H1 (cell line): ENCODE results near the gene SNRPE.

Experiments
- CBX5 ChIP-seq: fragments of 300-800, 300-1000 bp; sonication (generic); IDR thresholded peaks from 2 replicates; pipeline ENCODE4 v1.7.1; 2016; ENCODE audit warnings: antibody characterized with exemption, low read length, low read depth
- CBX8 ChIP-seq: fragments of 300-800, 300-1000 bp; sonication (generic); IDR thresholded peaks from 2 replicates; pipeline ENCODE4 v1.7.1; 2016; ENCODE audit warnings: low read depth, low read length, borderline replicate concordance
- CHD1 ChIP-seq: IDR thresholded peaks from 2 replicates; pipeline ENCODE4 v1.6.1; 2012; ENCODE audit warnings: low read depth, low read length, improper control_type of control experiment
- CHD2 ChIP-seq: IDR thresholded peaks from 2 replicates; pipeline ENCODE4 v1.6.1; 2012; ENCODE audit warnings: low read length, improper control_type of control experiment
- EZH2 ChIP-seq: fragments of 200-600 bp; sonication (generic); IDR thresholded peaks from 2 replicates; pipeline ENCODE4 v1.7.1; 2012; ENCODE audit warnings: low read depth, mild to moderate bottlenecking, moderate library complexity, low read length, inconsistent platforms; ENCODE audit not compliant: severe bottlenecking
- JUND ChIP-seq: IDR thresholded peaks from 2 replicates; pipeline ENCODE4 v1.6.1; 2011; ENCODE audit warnings: mild to moderate bottlenecking, improper control_type of control experiment, low read length
- POLR2A ChIP-seq, 2 experiments: IDR thresholded peaks; 1 replicate in 1 of 2; 2 replicates in 1 of 2; pipeline ENCODE4 v1.6.1; 2011; ENCODE audit warnings: low read depth in 2 of 2, low read length in 2 of 2, mild to moderate bottlenecking in 2 of 2; ENCODE audit errors: control extremely low read depth in 1 of 2
- TAF1 ChIP-seq: IDR thresholded peaks from 2 replicates; pipeline ENCODE4 v1.6.1; 2011; ENCODE audit warnings: mild to moderate bottlenecking, low read depth, low read length
- YY1 ChIP-seq: IDR thresholded peaks from 2 replicates; pipeline ENCODE4 v1.6.1; 2011; ENCODE audit warnings: low read depth, mild to moderate bottlenecking, low read length
- TF ChIP-seq, protein P1 (sequence below): IDR thresholded peaks from 2 replicates; pipeline ENCODE4 v1.6.1; 2012; ENCODE audit warnings: low read length, inconsistent platforms
- TF ChIP-seq, protein P2 (sequence below), 3 experiments: IDR thresholded peaks; 1 replicate in 2 of 3; 2 replicates in 1 of 3; pipeline versions ENCODE4 v1.5.1 to v1.6.1; 2011; ENCODE audit warnings: low read length in 3 of 3, mild to moderate bottlenecking in 3 of 3, inconsistent platforms in 2 of 3, low read depth in 1 of 3, moderate library complexity in 1 of 3; ENCODE audit not compliant: insufficient read depth in 1 of 3; ENCODE audit errors: control extremely low read depth in 1 of 3

DNA sequence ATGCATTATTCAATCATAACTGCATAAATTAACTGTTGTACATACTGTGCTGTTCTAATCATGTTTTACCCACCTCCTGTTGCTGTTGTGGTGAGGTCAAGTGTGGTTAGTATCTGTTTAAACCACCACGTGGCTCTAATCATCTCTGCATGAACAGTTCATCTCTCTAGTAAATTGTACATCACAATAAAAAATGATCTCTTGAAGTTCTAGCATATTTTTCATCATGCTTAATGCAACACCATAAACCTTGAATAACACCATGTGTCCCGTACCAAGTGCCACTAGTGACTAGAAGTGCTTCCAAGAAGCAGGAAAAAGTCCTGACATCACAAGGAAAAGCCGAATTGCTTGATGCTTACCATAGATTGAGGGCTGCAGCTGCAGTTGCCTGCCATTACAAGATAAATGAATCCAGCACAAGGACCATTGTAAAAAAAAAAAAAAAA, 51.7 kb downstream of the SNRPE start:
- TF ChIP-seq CBX5 (no peak), EZH2 (no peak), CHD2 (no peak), YY1 (no peak), POLR2A (IDR thresholded peaks at IDR 0.05; ENCODE audit: control extremely low read depth in 1 of 2, low read depth in 2 of 2, low read length in 2 of 2) (no peak), CHD1 (no peak), TAF1 (no peak), CBX8 (no peak), JUND (no peak)
- TF ChIP-seq, protein P1, sequence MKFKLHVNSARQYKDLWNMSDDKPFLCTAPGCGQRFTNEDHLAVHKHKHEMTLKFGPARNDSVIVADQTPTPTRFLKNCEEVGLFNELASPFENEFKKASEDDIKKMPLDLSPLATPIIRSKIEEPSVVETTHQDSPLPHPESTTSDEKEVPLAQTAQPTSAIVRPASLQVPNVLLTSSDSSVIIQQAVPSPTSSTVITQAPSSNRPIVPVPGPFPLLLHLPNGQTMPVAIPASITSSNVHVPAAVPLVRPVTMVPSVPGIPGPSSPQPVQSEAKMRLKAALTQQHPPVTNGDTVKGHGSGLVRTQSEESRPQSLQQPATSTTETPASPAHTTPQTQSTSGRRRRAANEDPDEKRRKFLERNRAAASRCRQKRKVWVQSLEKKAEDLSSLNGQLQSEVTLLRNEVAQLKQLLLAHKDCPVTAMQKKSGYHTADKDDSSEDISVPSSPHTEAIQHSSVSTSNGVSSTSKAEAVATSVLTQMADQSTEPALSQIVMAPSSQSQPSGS = no peak
- TF ChIP-seq, protein P2, sequence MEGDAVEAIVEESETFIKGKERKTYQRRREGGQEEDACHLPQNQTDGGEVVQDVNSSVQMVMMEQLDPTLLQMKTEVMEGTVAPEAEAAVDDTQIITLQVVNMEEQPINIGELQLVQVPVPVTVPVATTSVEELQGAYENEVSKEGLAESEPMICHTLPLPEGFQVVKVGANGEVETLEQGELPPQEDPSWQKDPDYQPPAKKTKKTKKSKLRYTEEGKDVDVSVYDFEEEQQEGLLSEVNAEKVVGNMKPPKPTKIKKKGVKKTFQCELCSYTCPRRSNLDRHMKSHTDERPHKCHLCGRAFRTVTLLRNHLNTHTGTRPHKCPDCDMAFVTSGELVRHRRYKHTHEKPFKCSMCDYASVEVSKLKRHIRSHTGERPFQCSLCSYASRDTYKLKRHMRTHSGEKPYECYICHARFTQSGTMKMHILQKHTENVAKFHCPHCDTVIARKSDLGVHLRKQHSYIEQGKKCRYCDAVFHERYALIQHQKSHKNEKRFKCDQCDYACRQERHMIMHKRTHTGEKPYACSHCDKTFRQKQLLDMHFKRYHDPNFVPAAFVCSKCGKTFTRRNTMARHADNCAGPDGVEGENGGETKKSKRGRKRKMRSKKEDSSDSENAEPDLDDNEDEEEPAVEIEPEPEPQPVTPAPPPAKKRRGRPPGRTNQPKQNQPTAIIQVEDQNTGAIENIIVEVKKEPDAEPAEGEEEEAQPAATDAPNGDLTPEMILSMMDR (IDR thresholded peaks at IDR 0.05; ENCODE audit: control extremely low read depth in 1 of 3, insufficient read depth in 1 of 3, low read depth in 1 of 3, low read length in 3 of 3) = no peak
